Thyroid gland (tissue), 4 donors: ENCODE results near the gene ATOSA. TPM values are rescaled to one million over a fixed set of nuclear protein-coding genes. Genes with fewer than 3 reads are reported as not detected.

Experiments used
- DNase-seq, 2 donors: peaks; one replicate each; pipeline ENCODE4 v3.0.0-alpha.2; 2019
- H3K27ac ChIP-seq, 3 donors: fragments of 200-600 bp; sonication (generic); 1 replicate in 2 of 3; 2 replicates in 1 of 3; pipeline ENCODE4 v1.5.1; 2016 to 2019; ENCODE audit warnings: mild to moderate bottlenecking in 1 of 3, moderate library complexity in 1 of 3
- H3K27me3 ChIP-seq: fragments of 200-600 bp; sonication (generic); one replicate; pipeline ENCODE4 v1.5.1; 2019
- H3K36me3 ChIP-seq, 2 donors: fragments of 200-600 bp; sonication (generic); one replicate each; pipeline ENCODE4 v1.5.1; 2016 to 2019
- H3K4me1 ChIP-seq, 2 donors: fragments of 200-600 bp; sonication (generic); one replicate each; pipeline ENCODE4 v1.5.1; 2017 to 2019
- H3K4me3 ChIP-seq, 3 donors: fragments of 200-600 bp; sonication (generic); replicated peaks in 1 of 3; 1 replicate in 2 of 3; 2 replicates in 1 of 3; pipeline ENCODE4 v1.5.1; 2016; ENCODE audit warnings: mild to moderate bottlenecking in 1 of 3
- H3K9me3 ChIP-seq: fragments of 200-600 bp; sonication (generic); one replicate; pipeline ENCODE4 v1.5.1; 2017
- CTCF ChIP-seq, 6 experiments: fragments of 200-600 bp in 3 of 6; fragments of 450-650 bp in 3 of 6; sonication (generic) in 3 of 6; IDR thresholded peaks; one replicate each; pipeline ENCODE4 v1.5.1; 2016 to 2019; ENCODE audit warnings: antibody characterized with exemption in 6 of 6, mild to moderate bottlenecking in 2 of 6, inconsistent platforms in 1 of 6, moderate library complexity in 1 of 6
- POLR2A ChIP-seq, 2 donors: fragments of 450-650 bp; IDR thresholded peaks; one replicate each; pipeline ENCODE4 v1.6.1; 2017; ENCODE audit warnings: antibody characterized with exemption in 2 of 2, mild to moderate bottlenecking in 2 of 2, moderate library complexity in 1 of 2
- WGBS, 2 donors: methylation state at CpG; one replicate each; pipeline ENCODE4 v1.1.5; 2017; 5-methylcytosine and 5-hydroxymethylcytosine counted together
- intact Hi-C: fragments of 100-400 bp; cut with DNase I; formaldehyde crosslinking; loops from one replicate; pipeline ENCODE4 v1.15.1; 2023
- total RNA-seq, 4 donors: library from RNA; depleted of rRNA; stranded (reverse); fragments of >200 nt; gene quantifications; one replicate each; pipeline ENCODE4 v1.2.3, GENCODE V29; 2016

Gene ATOSA
- 100 to 1,000 TPM in 2 of 4 donors, 10 to 100 TPM in 2; 88.7 to 164 (median 117) TPM for total RNA-seq

- H3K4me1 ChIP-seq, result peaks cover 37% of the 10 kb centered on the region in 2 donors
- TF ChIP-seq CTCF (IDR thresholded peaks at IDR 0.05) (peak in 1 of 6 experiments; percentile 6), POLR2A (IDR thresholded peaks at IDR 0.05) (peak; percentile 58 to 98)
- peaks cover 4 to 7% of the 10 kb centered on the region in 2 donors for H3K36me3 ChIP-seq
- H3K27ac ChIP-seq, result peak within 1 kb of the TSS; percentile 98 to 100 (median 99)
- no peaks in the 10 kb centered on the region for H3K9me3 ChIP-seq
- no peaks in the 10 kb centered on the region for H3K27me3 ChIP-seq
- intact Hi-C loops, result loop anchor here (10.0 kb wide), 2 partner anchors 55 to 115 kb away; partner anchors contain the start of gene ARPP19
- peak within 1 kb of the TSS; percentile 38 to 88 (median 86) for H3K4me3 ChIP-seq
- WGBS, 2 donors, result 1% methylated on average over 18 to 28 of the region's 55 CpGs
- DNase-seq, result peak; percentile 94 to 95
Measured at GRCh38 chr15:52679232-52680040, at the start of gene ATOSA. TSS of gene ATOSA (minus strand) at chr15:52679388. CDS start at chr15:52678021, 1,367 bp downstream.

DNA sequence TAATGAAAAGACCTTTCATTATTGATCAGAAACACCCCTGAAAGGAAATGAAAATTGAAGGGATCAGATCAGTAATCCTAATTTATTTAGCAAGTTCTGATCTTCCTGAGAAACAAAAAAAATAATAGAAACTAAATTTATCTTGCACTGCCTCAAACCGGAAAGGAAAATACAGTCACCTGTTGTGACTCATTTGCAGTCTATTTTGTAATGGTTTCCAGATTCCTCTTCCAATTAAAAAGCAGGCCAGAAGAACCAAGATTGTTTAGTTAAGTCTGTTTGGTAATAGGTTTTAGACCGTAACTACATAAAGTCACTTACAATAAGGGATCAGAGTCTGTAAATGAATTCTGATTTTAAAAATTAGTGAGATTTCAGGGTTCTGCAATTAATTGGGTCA is 49.7 kb upstream of the ATOSA start:
- intact Hi-C loops, result no loop called here
- peaks cover 0 to 28% of the 10 kb centered on the region in 2 donors for H3K4me1 ChIP-seq
- TF ChIP-seq POLR2A (IDR thresholded peaks at IDR 0.05), result no peak
- TF ChIP-seq CTCF (IDR thresholded peaks at IDR 0.05), result no peak
- no peak overlapping the region for H3K4me3 ChIP-seq
- H3K36me3 ChIP-seq, result no peaks in the 10 kb centered on the region
- WGBS, 2 donors, result 47 to 54% methylated on average over 2 of the region's 2 CpGs
- H3K27me3 ChIP-seq, result no peaks in the 10 kb centered on the region
- peak overlapping the region in 1 of 3 donors; percentile 15 for H3K27ac ChIP-seq
- no peak for DNase-seq
- H3K9me3 ChIP-seq, result no peaks in the 10 kb centered on the region

DNA sequence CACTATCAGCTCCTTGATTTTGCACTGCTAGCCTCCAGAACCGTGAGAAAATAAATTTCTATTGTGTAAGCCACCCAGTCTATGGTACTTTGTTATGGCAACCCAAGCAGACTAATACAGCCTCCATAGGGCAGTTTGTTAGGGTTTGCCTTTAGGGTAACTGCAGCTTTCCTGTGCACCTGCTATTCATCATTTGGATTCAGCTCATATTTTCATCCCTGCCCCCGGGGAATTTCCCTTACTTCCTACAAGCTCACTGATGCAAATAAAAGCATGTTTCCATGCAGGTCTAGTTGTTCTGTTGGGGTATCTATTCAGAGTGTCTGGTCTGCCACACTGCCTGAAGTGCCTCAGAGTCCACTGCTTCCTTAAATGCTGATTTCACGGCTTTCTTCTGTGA is 48.6 kb upstream of the ATOSA start:
- Histone ChIP-seq H3K27ac (no peak overlapping the region), H3K27me3 (no peaks in the 10 kb centered on the region), H3K36me3 (no peaks in the 10 kb centered on the region), H3K4me1 (peaks cover 0 to 17% of the 10 kb centered on the region in 2 donors), H3K9me3 (no peaks in the 10 kb centered on the region), H3K4me3 (no peak overlapping the region)
- no peak for DNase-seq
- WGBS, 2 donors, result 65 to 70% methylated on average over 3 of the region's 3 CpGs
- intact Hi-C loops, result no loop called here
- TF ChIP-seq POLR2A (IDR thresholded peaks at IDR 0.05) (no peak), CTCF (IDR thresholded peaks at IDR 0.05) (no peak)

- no peaks in the 10 kb centered on the region for H3K36me3 ChIP-seq
- intact Hi-C loops, result no loop called here
- H3K9me3 ChIP-seq, result no peaks in the 10 kb centered on the region
- no peak for DNase-seq
- H3K27me3 ChIP-seq, result no peaks in the 10 kb centered on the region
- H3K4me1 ChIP-seq, result peaks cover 0 to 9% of the 10 kb centered on the region in 2 donors
- 94 to 96% methylated on average over 2 of the region's 2 CpGs for WGBS, 2 donors
- H3K4me3 ChIP-seq, result no peak overlapping the region
- TF ChIP-seq POLR2A (IDR thresholded peaks at IDR 0.05) (no peak), CTCF (IDR thresholded peaks at IDR 0.05) (no peak)
- no peak overlapping the region for H3K27ac ChIP-seq
Measured at GRCh38 chr15:52726195-52726594, 47.0 kb upstream of the ATOSA start.

DNA sequence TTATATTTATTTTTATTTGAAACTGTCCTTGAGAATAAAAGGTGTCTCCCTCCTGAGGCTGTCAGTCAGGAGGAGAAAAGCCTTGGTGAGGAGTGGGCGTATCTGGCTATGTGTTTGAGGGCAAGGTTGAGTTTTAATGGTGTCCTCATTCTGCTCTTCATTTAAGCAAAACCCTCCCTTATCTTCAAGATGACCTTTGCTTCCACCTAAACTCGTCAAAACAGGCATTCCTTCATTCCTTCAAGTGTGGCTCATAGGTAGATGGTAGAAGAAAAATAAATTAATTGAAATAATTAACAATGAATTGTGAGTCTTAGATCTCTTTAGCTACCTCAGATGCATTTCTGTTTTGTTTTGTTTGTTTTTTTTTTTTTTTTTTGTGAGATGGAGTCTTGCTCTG is 39.4 kb upstream of the ATOSA start:
- TF ChIP-seq CTCF (IDR thresholded peaks at IDR 0.05) (no peak), POLR2A (IDR thresholded peaks at IDR 0.05) (no peak)
- WGBS, 2 donors, result 84 to 91% methylated on average over 2 of the region's 2 CpGs
- intact Hi-C loops, result no loop called here
- Histone ChIP-seq H3K36me3 (no peaks in the 10 kb centered on the region), H3K4me3 (no peak overlapping the region), H3K4me1 (no peaks in the 10 kb centered on the region), H3K9me3 (no peaks in the 10 kb centered on the region), H3K27ac (no peak overlapping the region), H3K27me3 (no peaks in the 10 kb centered on the region)
- DNase-seq, result no peak
